ENCODE data around the gene KCNN3.
"Not testable (repeated sequence)": the region's sequence is repeated elsewhere in the genome, so short reads cannot be mapped to it uniquely, and the experiment has no call there.

GRCh38 chr1:154672245-154672644, 197.8 kb downstream of the KCNN3 start:
- TF ChIP-seq EP300 (conservative IDR thresholded peaks at IDR 0.05; ENCODE audit: poor library complexity, severe bottlenecking); CTCF (IDR thresholded peaks at IDR 0.05; ENCODE audit: poor library complexity, severe bottlenecking); POLR2AphosphoS5 (IDR thresholded peaks at IDR 0.05); EZH2 (IDR thresholded peaks at IDR 0.05; ENCODE audit: borderline replicate concordance, insufficient read depth, low read length, poor library complexity, severe bottlenecking); SMC3 (conservative IDR thresholded peaks at IDR 0.05; ENCODE audit: poor library complexity); RAD21 (conservative IDR thresholded peaks at IDR 0.05): not testable (repeated sequence)
